Measurements from ENCODE around the gene PI16.

GRCh38 chr6:36913082-36913481 is 41.5 kb upstream of the PI16 start:
- no peak for TF ChIP-seq CTCF (IDR thresholded peaks at IDR 0.05; ENCODE audit: low read length)
- TF ChIP-seq EZH2phosphoT487 (IDR thresholded peaks at IDR 0.05; ENCODE audit: low read length): no peak

All from MM.1S (cell line).